ENCODE results near the gene GBF1.

Gene GBF1

GRCh38 chr10:102431452-102432124 is 186.3 kb downstream of the GBF1 start:
- Histone ChIP-seq H3K27me3 (replicated peaks in 2 of 5; ENCODE audit: control insufficient read depth in 4 of 5, insufficient read depth in 5 of 5, low read length in 4 of 5) (no peaks in the 10 kb centered on the region), H3K4me1 (ENCODE audit: control extremely low read depth in 1 of 4, control insufficient read depth in 4 of 4, insufficient read depth in 4 of 4, low read length in 3 of 4) (peaks cover 14 to 44% (median 42%) of the 10 kb centered on the region in 4 experiments), H3K27ac (ENCODE audit: insufficient read depth in 1 of 2, low read depth in 1 of 2, low read length in 2 of 2, poor library complexity in 1 of 2, severe bottlenecking in 2 of 2) (peak overlapping the region; percentile 64 to 84), H3K9me3 (ENCODE audit: control extremely low read depth in 1 of 5, control insufficient read depth in 4 of 5, insufficient read depth in 2 of 5, low read depth in 1 of 5, low read length in 4 of 5) (no peaks in the 10 kb centered on the region), H3K36me3 (ENCODE audit: control insufficient read depth in 4 of 4, insufficient read depth in 4 of 4, low read length in 3 of 4) (peaks cover 0 to 3% (median 2%) of the 10 kb centered on the region in 4 experiments), H3K4me3 (ENCODE audit: control insufficient read depth in 1 of 7, extremely low read depth in 1 of 7, insufficient read depth in 4 of 7, low read depth in 2 of 7, low read length in 6 of 7) (peak overlapping the region; percentile 56 to 98 (median 83))
- DNase-seq: no peak
- WGBS (ENCODE audit: insufficient coverage): 30% methylated on average over 3 of the region's 4 CpGs
- CTCF ChIA-PET: interaction anchor here (0.7 to 8.3 kb wide), 6 partner anchors 8 to 213 kb away, joined by 3 to 71 read pairs (median 4); partner anchors contain the start of gene FBXL15
- POLR2A ChIA-PET: interaction anchor here (0.6 to 1.7 kb wide), 4 partner anchors 9 to 157 kb away, joined by 3 to 9 read pairs (median 4); partner anchors contain the start of genes FBXL15 and NFKB2
